ENCODE data around the gene FRY. TPM values are rescaled to one million over a fixed set of nuclear protein-coding genes. Genes with fewer than 3 reads are reported as not detected.

FRY gene
- total and polyA plus RNA-seq, 10 of the 15 experiments (the other 5 are each of a cell fraction or from before 2014, with no cell fraction given): 0.18 to 1.4 (median 0.30) TPM

- intact Hi-C loops (cut with micrococcal nuclease; ENCODE audit: unreplicated experiment) (no loop called here), in situ Hi-C loops (cut with MboI) (no loop called here)
- Histone ChIP-seq H2AFZ (ENCODE audit: control insufficient read depth, low read depth, low read length) (no peak overlapping the region), H3K9ac (ENCODE audit: control insufficient read depth, insufficient read depth, low read length) (no peak overlapping the region), H3K79me2 (ENCODE audit: control insufficient read depth, insufficient read depth, low read length) (no peaks in the 10 kb centered on the region), H3K36me3 (ENCODE audit: control insufficient read depth in 2 of 2, insufficient read depth in 2 of 2, low read length in 1 of 2) (no peaks in the 10 kb centered on the region), H3K4me1 (ENCODE audit: control insufficient read depth, insufficient read depth, low read length) (no peaks in the 10 kb centered on the region), H3K27me3 (replicated peaks in 1 of 2; ENCODE audit: control insufficient read depth in 2 of 2, insufficient read depth in 2 of 2, low read length in 1 of 2) (no peaks in the 10 kb centered on the region), H3K27ac (ENCODE audit: control insufficient read depth, insufficient read depth) (no peak overlapping the region), H4K20me1 (ENCODE audit: control insufficient read depth, insufficient read depth) (no peaks in the 10 kb centered on the region), H3K4me3 (no peak overlapping the region), H3K9me3 (replicated peaks; ENCODE audit: control insufficient read depth, insufficient read depth, low read length) (no peaks in the 10 kb centered on the region), H3K4me2 (ENCODE audit: control insufficient read depth, insufficient read depth) (no peak overlapping the region)
- BruUV-seq (replicated peaks): no TSS peak
- ATAC-seq: no peak
- no peak for FAIRE-seq
- POLR2A ChIA-PET: interaction anchor here (0.6 kb wide), 1 partner anchor 93 kb away, joined by 6 read pairs; no protein-coding TSS in a partner anchor
- DNase-seq (ENCODE audit: low read depth, low spot score): no peak
- RAD21 ChIA-PET (ENCODE audit: unreplicated experiment): no interaction called here
- TF ChIP-seq RELB (IDR thresholded peaks at IDR 0.05; ENCODE audit: low read depth) (no peak), WRNIP1 (IDR thresholded peaks at IDR 0.05; ENCODE audit: borderline replicate concordance, low read depth, low read length) (no peak), TCF3 (IDR thresholded peaks at IDR 0.05; ENCODE audit: borderline replicate concordance, insufficient read depth, low read depth, low read length) (no peak), ZNF687 (IDR thresholded peaks at IDR 0.05) (no peak), PKNOX1 (IDR thresholded peaks at IDR 0.05) (no peak), YY1 (IDR thresholded peaks at IDR 0.05; ENCODE audit: low read depth, low read length) (no peak), CREB1 (IDR thresholded peaks at IDR 0.05; ENCODE audit: low read depth) (no peak), NFXL1 (IDR thresholded peaks at IDR 0.05; ENCODE audit: borderline replicate concordance) (no peak), NFYA (IDR thresholded peaks at IDR 0.05; ENCODE audit: borderline replicate concordance, low read depth, low read length) (no peak), E2F4 (IDR thresholded peaks at IDR 0.05; ENCODE audit: low read depth, low read length) (no peak), SMC3 (IDR thresholded peaks at IDR 0.05; ENCODE audit: borderline replicate concordance, low read length) (no peak), ZNF217 (IDR thresholded peaks at IDR 0.05) (no peak)
- SMC1A ChIA-PET (ENCODE audit: uncharacterized antibody, unreplicated experiment): no interaction called here
- CTCF ChIA-PET: interaction anchor here (1.0 kb wide), 1 partner anchor 175 kb away, joined by 3 read pairs; no protein-coding TSS in a partner anchor
- WGBS (ENCODE audit: insufficient coverage, insufficient replicate concordance, low lambda C conversion rate, missing lambda C conversion rate): 23% methylated on average over 4 of the region's 4 CpGs
Observed at GRCh38 chr13:32125221-32125689, 93.7 kb downstream of the FRY start.
